AG04449 (cell line): ENCODE measurements around the gene SLC6A3.

Source experiments
- CTCF ChIA-PET: fragments of 350-600 bp; formaldehyde crosslinking; extraction: SDS; loops from one replicate; lab custom pipeline; 2021; ENCODE audit warnings: antibody characterized with exemption; lab: Yijun Ruan, JAX
- POLR2A ChIA-PET: fragments of 400-600, 350-600 bp; formaldehyde crosslinking; extraction: SDS; loops from one replicate; lab custom pipeline; 2020; ENCODE audit warnings: antibody characterized with exemption, inconsistent platforms; lab: Yijun Ruan, JAX
- DNase-seq: peaks from one replicate; pipeline ENCODE4 v3.0.0-alpha.2; 2010; ENCODE audit warnings: low read depth, low spot score
- H3K4me3 ChIP-seq: 2 replicates; pipeline ENCODE4 v1.5.1; 2011; ENCODE audit warnings: low read depth, mild to moderate bottlenecking, control low read depth, low read length
- TF ChIP-seq, protein P1 (sequence below): IDR thresholded peaks from one replicate; pipeline ENCODE4 v1.5.1; 2011; ENCODE audit warnings: mild to moderate bottlenecking, moderate library complexity, low read length, control low read depth, inconsistent platforms; ENCODE audit not compliant: insufficient read depth; ENCODE audit errors: missing control alignments

The SLC6A3 gene

DNA sequence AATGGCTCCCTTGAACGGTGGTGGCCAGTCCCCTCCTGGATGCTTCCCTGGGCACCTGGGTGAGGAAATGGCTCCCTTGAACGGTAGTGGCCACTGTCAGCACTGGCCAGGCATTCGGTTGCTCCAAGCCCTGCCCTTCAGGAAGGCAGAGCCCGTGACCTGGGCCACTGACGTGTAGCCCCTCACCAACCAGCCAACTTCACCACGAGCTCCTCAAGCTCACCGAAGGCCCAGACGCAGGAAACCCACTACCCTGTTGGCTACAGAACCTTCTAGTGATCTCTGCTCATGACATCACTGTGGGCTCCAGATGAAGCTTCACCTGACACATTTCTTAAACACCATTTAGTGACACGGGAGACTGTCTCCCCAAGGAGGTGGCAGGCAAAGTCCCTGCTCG lies 9.2 kb downstream of the SLC6A3 start:
- POLR2A ChIA-PET = no interaction called here
- TF ChIP-seq, protein P1, sequence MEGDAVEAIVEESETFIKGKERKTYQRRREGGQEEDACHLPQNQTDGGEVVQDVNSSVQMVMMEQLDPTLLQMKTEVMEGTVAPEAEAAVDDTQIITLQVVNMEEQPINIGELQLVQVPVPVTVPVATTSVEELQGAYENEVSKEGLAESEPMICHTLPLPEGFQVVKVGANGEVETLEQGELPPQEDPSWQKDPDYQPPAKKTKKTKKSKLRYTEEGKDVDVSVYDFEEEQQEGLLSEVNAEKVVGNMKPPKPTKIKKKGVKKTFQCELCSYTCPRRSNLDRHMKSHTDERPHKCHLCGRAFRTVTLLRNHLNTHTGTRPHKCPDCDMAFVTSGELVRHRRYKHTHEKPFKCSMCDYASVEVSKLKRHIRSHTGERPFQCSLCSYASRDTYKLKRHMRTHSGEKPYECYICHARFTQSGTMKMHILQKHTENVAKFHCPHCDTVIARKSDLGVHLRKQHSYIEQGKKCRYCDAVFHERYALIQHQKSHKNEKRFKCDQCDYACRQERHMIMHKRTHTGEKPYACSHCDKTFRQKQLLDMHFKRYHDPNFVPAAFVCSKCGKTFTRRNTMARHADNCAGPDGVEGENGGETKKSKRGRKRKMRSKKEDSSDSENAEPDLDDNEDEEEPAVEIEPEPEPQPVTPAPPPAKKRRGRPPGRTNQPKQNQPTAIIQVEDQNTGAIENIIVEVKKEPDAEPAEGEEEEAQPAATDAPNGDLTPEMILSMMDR = no peak
- DNase-seq = no peak
- CTCF ChIA-PET = no interaction called here
- no peak overlapping the region for H3K4me3 ChIP-seq

DNA sequence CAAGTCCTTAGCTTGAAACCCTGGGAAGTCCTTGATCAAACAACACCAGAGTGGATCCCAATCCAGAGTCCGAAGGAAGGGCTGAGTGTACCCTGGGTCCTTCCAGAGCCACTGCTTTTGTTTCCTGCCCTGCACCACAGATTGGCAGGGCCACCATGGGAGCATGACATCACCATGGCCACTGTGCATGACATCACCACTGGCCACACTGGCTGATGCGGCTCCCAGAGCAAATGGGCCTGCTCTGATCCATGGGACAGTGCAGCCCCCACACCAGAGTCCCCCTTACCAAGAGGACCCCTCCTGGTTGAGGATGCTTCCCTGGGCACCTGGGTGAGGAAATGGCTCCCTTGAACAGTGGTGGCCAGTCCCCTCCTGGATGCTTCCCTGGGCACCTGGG lies 9.9 kb downstream of the SLC6A3 start:
- TF ChIP-seq, protein P1 = no peak
- POLR2A ChIA-PET = no interaction called here
- H3K4me3 ChIP-seq = no peak overlapping the region
- no peak for DNase-seq
- CTCF ChIA-PET = no interaction called here

DNA sequence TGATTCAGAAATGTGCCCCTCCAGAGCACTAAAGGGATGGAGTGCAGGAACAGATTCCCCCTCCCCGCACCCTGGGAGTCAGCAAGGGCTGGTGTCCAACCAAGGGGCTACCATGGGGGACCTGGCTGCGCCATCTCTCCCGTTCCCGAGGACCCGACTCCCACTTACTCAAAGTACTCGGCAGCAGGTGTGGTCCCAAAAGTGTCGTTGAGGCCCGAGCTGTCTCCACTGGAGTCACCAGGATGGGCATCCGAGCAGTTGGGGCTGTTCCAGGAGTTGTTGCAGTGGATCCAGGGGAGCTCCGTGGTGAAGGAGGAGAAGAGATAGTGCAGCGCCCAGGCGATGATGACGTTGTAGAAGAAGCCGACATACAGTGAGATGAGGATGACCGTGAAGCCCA lies 12.9 kb downstream of the SLC6A3 start:
- ChIA-PET CTCF (no interaction called here), POLR2A (no interaction called here)
- TF ChIP-seq, protein P1 = no peak
- DNase-seq = no peak
- H3K4me3 ChIP-seq = no peak overlapping the region

DNA sequence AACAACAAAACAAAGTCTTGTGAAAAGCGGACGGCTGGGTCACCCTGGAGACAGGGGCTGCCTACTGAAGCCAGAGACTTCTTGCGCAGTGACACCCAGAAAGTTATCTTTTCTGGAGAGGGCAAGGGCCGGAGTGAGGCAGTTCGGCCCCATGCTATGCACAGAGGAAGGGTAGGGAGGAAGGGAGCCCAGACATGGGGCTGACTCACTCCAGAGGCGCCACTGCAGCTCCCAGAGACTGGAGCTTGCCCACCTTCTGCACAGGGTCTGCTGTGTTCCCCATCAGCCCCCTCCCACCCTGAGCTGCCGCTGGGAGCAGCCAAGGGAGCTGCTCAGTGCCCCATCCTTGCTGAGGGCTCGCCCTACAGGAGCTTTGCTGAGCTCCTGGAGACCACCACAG lies 13.3 kb downstream of the SLC6A3 start:
- ChIA-PET POLR2A (no interaction called here), CTCF (no interaction called here)
- DNase-seq = no peak
- H3K4me3 ChIP-seq = no peak overlapping the region
- TF ChIP-seq, protein P1 = no peak

DNA sequence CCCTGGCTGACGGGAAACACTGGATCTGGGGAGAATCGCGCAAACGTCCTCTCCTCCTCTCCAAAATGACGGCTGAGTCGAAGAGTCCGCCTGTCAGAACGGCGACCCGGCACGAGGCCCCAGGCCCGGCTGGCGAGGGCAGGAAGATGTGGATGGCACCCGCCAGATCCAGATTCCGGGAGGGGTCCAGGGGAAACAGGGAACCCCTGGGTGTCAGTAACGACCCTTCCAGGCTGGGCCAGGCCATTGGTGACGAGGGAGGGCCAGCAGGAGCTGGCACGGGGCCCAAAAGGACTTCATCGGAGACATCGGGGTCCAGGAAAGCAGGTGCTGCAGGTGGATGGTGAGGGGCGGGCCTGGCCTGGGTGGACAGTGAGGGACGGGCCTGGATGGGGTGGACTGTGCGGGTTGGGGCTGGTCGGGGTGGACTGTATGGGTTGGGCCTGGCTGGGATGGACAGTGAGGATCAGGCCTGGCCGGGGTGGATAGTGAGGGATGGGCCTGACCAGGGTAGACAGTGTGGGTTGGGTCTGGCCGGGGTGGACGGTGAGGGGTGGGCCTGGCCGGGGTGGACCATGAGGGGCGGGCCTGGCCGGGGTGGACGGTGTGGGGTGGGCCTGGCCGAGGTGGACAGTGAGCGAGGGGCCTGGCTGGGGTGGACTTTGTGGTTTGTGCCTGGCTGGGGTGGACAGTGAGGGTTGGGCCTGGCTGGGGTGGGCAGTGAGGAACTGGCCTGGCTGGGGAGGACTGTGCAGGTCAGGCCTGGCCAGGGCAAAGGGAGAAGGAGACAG lies 14.0 kb downstream of the SLC6A3 start:
- CTCF ChIA-PET = no interaction called here
- POLR2A ChIA-PET = no interaction called here
- no peak for DNase-seq
- TF ChIP-seq, protein P1 = no peak
- H3K4me3 ChIP-seq = no peak overlapping the region

DNA sequence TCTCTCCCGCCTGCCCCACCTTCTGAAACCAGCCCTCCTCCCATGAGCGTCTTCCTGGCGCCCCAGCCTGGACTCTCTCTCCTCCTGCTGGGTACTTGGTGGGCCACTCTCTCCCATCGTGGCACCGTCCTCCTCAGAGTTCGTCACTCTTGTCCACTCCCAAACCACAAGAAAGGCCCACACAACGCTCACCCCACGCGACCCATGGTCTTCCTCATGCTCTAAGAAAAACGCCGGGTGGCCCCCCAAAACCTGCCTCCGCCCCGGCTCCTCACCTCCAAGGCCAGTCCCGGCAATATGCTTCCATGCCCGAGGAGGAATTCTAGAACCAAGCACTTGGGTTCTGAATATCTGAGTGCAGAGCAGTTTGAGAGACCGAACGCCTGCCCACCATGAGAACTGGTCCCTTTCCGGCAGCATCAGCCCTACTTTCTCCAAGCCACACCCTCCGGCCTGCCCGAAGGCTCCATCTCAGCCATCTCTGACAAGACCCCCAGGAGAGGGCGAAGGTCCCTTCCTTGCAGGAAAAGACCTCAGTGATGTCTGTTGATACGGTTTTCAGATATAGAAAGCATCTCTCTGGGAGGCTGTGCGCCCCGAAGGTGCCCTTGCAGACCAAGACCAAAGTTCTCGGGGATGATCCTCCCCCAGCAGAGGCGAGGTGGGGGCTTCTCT lies 15.0 kb downstream of the SLC6A3 start:
- ChIA-PET POLR2A (no interaction called here), CTCF (no interaction called here)
- TF ChIP-seq, protein P1 = no peak
- DNase-seq = no peak
- no peak overlapping the region for H3K4me3 ChIP-seq
